ENCODE data around the gene MTNR1A.

Gene MTNR1A

DNA sequence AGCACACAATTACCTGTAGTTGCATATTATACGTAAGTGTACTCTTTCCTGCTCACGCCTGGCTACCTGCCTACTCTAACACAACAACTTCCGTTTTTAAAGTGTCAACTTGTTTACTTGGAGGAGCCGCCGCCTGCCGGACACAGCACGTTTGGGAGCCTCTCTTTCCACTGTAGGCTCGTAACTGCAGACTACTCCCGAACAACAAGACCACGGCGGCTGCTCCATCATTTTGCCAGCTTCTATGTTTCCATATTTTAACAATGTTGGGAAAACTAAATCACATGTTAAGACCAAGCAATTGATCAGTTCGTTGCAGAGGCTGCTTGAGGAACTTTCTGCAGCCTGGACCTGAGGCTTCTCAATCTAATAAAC is 841 bp downstream of the MTNR1A start:
- peak; percentile 74 for DNase-seq (ENCODE audit: low read depth)

DNA sequence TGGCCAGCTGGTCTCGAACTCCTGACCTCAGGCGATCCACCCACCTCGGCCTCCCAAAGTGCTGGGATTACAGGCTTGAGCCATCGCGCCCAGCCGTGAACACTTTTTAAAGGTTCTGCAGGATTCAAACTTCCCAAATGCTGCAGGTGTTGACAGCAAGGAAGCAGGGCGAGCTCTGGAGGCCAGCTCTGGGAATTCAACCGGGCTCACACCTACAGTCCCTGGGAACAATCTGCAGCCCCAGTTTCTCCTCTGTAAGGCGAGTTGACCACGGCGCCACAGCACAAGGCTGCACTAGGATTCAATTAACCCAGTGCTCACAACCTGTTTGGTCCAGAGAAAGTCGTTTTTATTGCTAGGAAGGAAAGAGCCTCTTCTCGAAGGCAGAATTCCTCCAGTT is 1.6 kb downstream of the MTNR1A start:
- TF ChIP-seq, protein P1, sequence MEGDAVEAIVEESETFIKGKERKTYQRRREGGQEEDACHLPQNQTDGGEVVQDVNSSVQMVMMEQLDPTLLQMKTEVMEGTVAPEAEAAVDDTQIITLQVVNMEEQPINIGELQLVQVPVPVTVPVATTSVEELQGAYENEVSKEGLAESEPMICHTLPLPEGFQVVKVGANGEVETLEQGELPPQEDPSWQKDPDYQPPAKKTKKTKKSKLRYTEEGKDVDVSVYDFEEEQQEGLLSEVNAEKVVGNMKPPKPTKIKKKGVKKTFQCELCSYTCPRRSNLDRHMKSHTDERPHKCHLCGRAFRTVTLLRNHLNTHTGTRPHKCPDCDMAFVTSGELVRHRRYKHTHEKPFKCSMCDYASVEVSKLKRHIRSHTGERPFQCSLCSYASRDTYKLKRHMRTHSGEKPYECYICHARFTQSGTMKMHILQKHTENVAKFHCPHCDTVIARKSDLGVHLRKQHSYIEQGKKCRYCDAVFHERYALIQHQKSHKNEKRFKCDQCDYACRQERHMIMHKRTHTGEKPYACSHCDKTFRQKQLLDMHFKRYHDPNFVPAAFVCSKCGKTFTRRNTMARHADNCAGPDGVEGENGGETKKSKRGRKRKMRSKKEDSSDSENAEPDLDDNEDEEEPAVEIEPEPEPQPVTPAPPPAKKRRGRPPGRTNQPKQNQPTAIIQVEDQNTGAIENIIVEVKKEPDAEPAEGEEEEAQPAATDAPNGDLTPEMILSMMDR (IDR thresholded peaks at IDR 0.05; ENCODE audit: control insufficient read depth, extremely low read depth, insufficient read depth), result 0 out of 2 replicates have a peak, but pooled peaks have one; percentile 0
- no peak for DNase-seq (ENCODE audit: low read depth)
- H3K4me3 ChIP-seq (ENCODE audit: low read depth, low read length), result no peak overlapping the region

More for the DNA sequence above, 841 bp downstream of the MTNR1A start:
- TF ChIP-seq, protein P1 (IDR thresholded peaks at IDR 0.05; ENCODE audit: control insufficient read depth, extremely low read depth, insufficient read depth), result peak; percentile 57
- H3K4me3 ChIP-seq (ENCODE audit: low read depth, low read length), result peak overlapping the region; percentile 32

DNA sequence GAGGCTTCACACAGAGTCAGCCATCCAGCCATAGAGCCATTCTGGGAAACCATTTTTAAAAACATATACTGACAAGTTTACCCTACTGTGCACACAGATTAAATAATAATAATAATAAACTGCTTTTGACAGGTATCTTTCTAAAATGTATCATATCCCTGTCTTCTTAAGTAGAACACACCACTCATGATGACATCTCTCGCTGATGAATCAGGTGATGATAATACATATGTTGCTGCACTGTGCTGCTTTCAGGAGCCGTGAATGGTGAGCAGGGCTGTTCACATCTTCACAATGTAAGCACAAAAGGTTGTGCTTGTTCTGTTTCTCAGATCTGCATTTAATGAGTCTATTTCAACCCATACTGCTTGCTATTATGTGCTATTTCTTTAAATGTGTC is 3.5 kb downstream of the MTNR1A start:
- TF ChIP-seq, protein P1 (IDR thresholded peaks at IDR 0.05; ENCODE audit: control insufficient read depth, extremely low read depth, insufficient read depth), result no peak
- DNase-seq (ENCODE audit: low read depth), result no peak

DNA sequence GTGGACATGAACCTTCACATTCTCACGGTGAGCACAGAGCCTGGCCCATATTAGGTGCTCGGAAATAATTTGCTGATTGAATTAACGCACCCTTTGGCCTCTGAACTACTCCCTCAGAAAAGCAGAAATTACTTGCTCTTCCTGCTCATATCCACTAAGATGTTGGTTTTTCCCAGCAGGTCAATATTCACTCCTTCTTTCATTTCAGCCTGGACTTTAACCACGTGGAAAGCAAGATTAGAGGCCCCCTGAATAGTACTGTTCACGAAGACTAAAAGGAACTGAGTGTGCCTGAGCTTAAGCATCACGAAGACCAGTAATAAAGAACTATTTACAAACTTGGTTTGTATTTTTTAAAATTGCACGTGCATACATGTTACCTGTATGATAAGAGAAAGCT is 9.9 kb downstream of the MTNR1A start:
- TF ChIP-seq, protein P1 (IDR thresholded peaks at IDR 0.05; ENCODE audit: control insufficient read depth, extremely low read depth, insufficient read depth), result no peak
- H3K4me3 ChIP-seq (ENCODE audit: low read depth, low read length), result no peak overlapping the region
- DNase-seq (ENCODE audit: low read depth), result no peak

More for the DNA sequence above, 3.5 kb downstream of the MTNR1A start:
- no peak overlapping the region for H3K4me3 ChIP-seq (ENCODE audit: low read depth, low read length)

DNA sequence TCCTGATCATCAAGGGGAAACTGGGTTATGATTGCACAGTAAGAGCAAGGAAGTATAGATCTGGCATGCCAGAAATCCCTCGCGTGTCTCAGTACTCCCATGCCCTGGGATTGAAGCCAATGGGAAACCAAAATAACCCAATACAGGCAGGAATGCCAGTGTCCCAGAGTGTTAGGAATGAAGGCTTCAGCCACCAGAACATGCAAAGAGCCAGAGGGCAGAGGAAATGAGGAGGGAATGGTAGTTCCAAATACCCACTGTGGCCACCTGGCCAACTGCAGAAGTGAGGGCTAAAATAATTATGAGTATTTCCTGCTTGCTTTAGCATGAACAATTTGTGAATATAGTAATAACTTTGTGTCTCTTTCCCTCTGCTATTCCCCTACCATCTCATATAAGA is 12.2 kb downstream of the MTNR1A start:
- DNase-seq (ENCODE audit: low read depth), result no peak
- no peak overlapping the region for H3K4me3 ChIP-seq (ENCODE audit: low read depth, low read length)
- TF ChIP-seq, protein P1 (IDR thresholded peaks at IDR 0.05; ENCODE audit: control insufficient read depth, extremely low read depth, insufficient read depth), result no peak

DNA sequence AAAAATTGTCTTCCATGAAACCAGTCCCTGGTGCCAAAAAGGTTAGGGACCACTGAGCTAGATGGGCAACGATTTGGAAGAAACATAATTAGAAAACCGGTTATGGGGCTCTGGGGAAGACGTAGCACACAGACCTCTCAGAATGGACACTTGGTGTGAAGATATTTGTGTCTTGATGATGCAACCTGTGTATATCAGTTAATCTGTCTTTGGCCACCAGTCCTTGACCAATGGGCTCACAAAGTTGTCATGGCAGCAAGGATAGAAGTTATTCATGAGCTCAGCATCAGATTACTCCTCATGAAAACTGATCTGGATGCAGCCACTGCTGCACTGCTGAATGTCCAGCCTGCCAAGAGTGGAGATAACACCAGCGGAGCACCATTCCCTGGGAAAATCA is 13.6 kb downstream of the MTNR1A start:
- no peak for DNase-seq (ENCODE audit: low read depth)
- no peak overlapping the region for H3K4me3 ChIP-seq (ENCODE audit: low read depth, low read length)
- TF ChIP-seq, protein P1 (IDR thresholded peaks at IDR 0.05; ENCODE audit: control insufficient read depth, extremely low read depth, insufficient read depth), result no peak

DNA sequence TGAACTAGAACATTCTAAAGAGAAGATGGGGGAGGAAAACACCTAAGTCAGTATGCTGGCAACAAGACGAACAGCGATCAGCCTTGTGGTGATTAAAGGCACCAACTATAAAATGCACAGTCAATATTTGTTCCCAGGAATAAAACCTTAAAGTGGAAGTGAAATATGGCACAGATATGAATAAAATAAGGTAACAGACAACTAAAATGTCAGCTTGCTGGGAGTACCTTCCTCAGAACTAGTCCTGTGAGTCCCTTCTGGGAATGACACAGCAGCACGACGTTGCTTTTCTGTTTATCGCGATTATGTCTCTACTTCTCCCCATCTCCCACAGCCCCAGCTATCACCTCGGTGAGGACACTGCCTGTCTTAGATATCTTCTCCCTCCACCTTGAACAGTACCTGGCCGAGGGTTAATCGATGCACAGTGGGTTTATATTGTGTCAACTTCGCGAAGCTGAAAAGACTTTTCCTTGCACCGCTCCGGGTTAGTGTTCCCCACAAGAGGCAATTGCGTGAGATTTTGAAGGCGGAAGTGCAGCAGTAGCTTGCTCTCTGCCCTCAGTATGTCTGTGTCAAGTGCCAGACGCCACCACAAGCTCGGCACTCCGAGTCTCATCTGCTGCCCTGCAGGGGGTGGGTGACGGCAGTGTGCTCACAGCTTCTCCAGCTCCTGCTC is 17.4 kb downstream of the MTNR1A start:
- no peak for DNase-seq (ENCODE audit: low read depth)

More for the DNA sequence above, 17.4 kb downstream of the MTNR1A start:
- TF ChIP-seq, protein P1 (IDR thresholded peaks at IDR 0.05; ENCODE audit: control insufficient read depth, extremely low read depth, insufficient read depth), result no peak
- H3K4me3 ChIP-seq (ENCODE audit: low read depth, low read length), result no peak overlapping the region

Measured in LNCaP clone FGC (cell line).